Colonic mucosa (tissue), 4 donors: ENCODE data around the gene BOD1L1. TPM values are rescaled to one million over a fixed set of nuclear protein-coding genes. Genes with fewer than 3 reads are reported as not detected.

ENCODE experiments used
- DNase-seq: peaks from one replicate; pipeline ENCODE4 v3.0.0-alpha.2; 2020
- H3K27ac ChIP-seq: fragments of 200-600 bp; one replicate; pipeline ENCODE4 v1.8.0; 2021
- H3K27me3 ChIP-seq: fragments of 200-600 bp; one replicate; pipeline ENCODE4 v1.8.0; 2021
- H3K36me3 ChIP-seq: fragments of 200-600 bp; one replicate; pipeline ENCODE4 v1.8.0; 2021
- H3K4me1 ChIP-seq: fragments of 200-600 bp; one replicate; pipeline ENCODE4 v1.8.0; 2021; ENCODE audit warnings: mild to moderate bottlenecking
- H3K4me3 ChIP-seq: fragments of 200-600 bp; one replicate; pipeline ENCODE4 v1.8.0; 2021
- H3K9ac ChIP-seq, 2 donors: one replicate each; pipeline ENCODE4 v1.7.0; 2013; ENCODE audit warnings: control low read depth in 2 of 2, low read depth in 2 of 2, low read length in 2 of 2
- H3K9me3 ChIP-seq: fragments of 200-600 bp; one replicate; pipeline ENCODE4 v1.8.0; 2021
- CTCF ChIP-seq: fragments of 200-600 bp; IDR thresholded peaks from one replicate; pipeline ENCODE4 v1.8.0; 2022; ENCODE audit warnings: antibody characterized with exemption, mild to moderate bottlenecking
- intact Hi-C: fragments of 100-400 bp; cut with DNase I; formaldehyde crosslinking; loops from one replicate; pipeline ENCODE4 v1.14.1; 2022
- microRNA-seq: library from miRNA; unstranded; fragments of <30 nt; microRNA quantifications from one replicate; pipeline ENCODE4, GENCODE V29; 2019
- total RNA-seq, 2 donors: library from RNA; stranded (reverse); fragmentation: NEBNext Ultra II Directional in 1 of 2; extraction: Animal tissue kit (Norgen Biotek cat#: 25700) in 1 of 2; gene quantifications; one replicate each; pipeline ENCODE4 v1.2.1, GENCODE V29; 2021
- donor health status: healthy.
- donor health status: DM: no; HTN: no; CAD: no.
- donor health status: DM: no; HTN: no; CAD: no.

BOD1L1 gene
- total RNA-seq, 2 donors from 2014 or later = 20.7 to 24.7 TPM

DNA sequence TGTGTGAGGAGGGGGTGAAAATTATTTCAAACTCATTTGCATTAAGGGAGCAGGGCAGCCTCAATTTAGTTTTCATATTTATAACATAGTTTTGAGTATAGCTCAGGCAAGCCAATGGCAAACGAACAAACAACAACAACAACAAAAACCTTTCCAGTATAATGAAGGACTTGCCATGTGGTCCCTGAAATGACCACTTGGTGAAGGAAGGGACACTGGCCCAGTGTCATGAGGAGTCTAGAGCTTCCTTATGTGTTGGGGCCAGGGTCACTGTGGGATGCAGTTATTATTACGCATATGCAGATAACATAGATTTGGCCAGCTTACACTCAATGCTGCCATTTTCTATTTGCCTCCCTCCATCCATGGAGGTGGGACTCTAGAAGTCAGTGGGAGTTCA lies 106.5 kb downstream of the BOD1L1 start:
- no peak for TF ChIP-seq CTCF
- no peak for DNase-seq
- Histone ChIP-seq H3K27me3 (peaks cover 44% of the 10 kb centered on the region), H3K9ac (no peak overlapping the region), H3K4me1 (no peaks in the 10 kb centered on the region), H3K9me3 (no peaks in the 10 kb centered on the region), H3K4me3 (no peak overlapping the region), H3K36me3 (no peaks in the 10 kb centered on the region), H3K27ac (no peak overlapping the region)
- intact Hi-C loops = no loop called here

Small RNAs within 50 kb of the gene (microRNA-seq; reads per million reads assigned to microRNA genes)
- gene MIR5091 = 3.3 reads per million

Other genes with a start within 250 kb of the BOD1L1 start
- gene RAB28, start 143.4 kb downstream of the BOD1L1 start, total RNA-seq = 10 to 100 TPM; 13.0 to 13.3 TPM
- gene NKX3-2, start 83.2 kb downstream of the BOD1L1 start, total RNA-seq = 1 to 10 TPM in 1 of 2 donors, under 1 TPM in 1; 0.35 to 1.4 TPM